22Rv1 (cell line): ENCODE measurements around the gene PDZRN3.

ENCODE experiments used
- ZFX ChIP-seq: fragments of 450-650 bp; IDR thresholded peaks from 2 replicates; pipeline ENCODE4 v1.6.1; 2017; ENCODE audit warnings: antibody characterized with exemption, borderline replicate concordance
- TF ChIP-seq, protein P1 (sequence below): fragments of 450-650 bp; IDR thresholded peaks from 2 replicates; pipeline ENCODE4 v1.5.1; 2017; ENCODE audit warnings: mild to moderate bottlenecking

DNA sequence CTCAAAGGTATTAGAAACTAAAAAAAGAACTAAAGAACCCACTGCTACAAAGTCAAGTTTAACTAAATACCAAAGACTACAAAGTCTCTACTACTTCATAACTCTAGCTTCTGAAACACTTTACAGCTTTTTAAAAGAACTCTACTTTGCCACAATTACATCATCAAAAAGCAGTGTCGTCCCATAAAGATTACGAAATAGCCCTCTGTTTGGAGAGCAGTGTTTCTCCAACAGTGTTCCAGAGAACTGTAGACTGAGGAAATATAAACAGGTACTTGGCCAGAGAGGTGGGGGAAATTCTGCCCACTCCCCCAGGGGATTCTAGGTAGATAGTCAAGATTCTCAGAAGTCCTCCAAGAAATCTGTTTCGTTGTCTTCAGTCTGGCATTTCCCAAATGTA, 225.6 kb downstream of the PDZRN3 start:
- TF ChIP-seq, protein P1, sequence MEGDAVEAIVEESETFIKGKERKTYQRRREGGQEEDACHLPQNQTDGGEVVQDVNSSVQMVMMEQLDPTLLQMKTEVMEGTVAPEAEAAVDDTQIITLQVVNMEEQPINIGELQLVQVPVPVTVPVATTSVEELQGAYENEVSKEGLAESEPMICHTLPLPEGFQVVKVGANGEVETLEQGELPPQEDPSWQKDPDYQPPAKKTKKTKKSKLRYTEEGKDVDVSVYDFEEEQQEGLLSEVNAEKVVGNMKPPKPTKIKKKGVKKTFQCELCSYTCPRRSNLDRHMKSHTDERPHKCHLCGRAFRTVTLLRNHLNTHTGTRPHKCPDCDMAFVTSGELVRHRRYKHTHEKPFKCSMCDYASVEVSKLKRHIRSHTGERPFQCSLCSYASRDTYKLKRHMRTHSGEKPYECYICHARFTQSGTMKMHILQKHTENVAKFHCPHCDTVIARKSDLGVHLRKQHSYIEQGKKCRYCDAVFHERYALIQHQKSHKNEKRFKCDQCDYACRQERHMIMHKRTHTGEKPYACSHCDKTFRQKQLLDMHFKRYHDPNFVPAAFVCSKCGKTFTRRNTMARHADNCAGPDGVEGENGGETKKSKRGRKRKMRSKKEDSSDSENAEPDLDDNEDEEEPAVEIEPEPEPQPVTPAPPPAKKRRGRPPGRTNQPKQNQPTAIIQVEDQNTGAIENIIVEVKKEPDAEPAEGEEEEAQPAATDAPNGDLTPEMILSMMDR, result no peak
- no peak for TF ChIP-seq ZFX
